Measurements from ENCODE around the gene PRM1.
"Not testable (repeated sequence)": the region's sequence is repeated elsewhere in the genome, so short reads cannot be mapped to it uniquely, and the experiment has no call there.

Gene PRM1

DNA sequence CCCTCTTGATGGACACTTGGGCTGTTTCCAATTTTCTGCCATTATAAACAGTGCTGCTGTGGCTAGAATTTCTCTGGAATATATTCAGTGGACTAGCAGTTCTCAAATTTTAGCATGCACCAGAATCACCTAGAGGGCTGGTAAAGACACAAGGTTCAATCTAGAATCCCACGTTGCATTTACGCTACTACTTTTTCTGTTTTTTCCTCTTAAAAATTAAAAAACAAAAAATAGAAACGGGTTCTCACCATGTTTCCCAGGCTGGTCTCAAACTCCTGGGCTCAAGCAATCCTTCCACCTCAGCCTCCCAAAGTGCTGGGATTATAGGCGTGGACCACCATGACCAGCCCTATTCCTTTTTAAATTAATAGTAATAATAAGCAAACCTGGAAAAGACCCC lies 14.5 kb upstream of the PRM1 start:
- FAIRE-seq (no peak), DNase-seq (ENCODE audit: insufficient read length, low spot score) (no peak)
- TF ChIP-seq, protein P1, sequence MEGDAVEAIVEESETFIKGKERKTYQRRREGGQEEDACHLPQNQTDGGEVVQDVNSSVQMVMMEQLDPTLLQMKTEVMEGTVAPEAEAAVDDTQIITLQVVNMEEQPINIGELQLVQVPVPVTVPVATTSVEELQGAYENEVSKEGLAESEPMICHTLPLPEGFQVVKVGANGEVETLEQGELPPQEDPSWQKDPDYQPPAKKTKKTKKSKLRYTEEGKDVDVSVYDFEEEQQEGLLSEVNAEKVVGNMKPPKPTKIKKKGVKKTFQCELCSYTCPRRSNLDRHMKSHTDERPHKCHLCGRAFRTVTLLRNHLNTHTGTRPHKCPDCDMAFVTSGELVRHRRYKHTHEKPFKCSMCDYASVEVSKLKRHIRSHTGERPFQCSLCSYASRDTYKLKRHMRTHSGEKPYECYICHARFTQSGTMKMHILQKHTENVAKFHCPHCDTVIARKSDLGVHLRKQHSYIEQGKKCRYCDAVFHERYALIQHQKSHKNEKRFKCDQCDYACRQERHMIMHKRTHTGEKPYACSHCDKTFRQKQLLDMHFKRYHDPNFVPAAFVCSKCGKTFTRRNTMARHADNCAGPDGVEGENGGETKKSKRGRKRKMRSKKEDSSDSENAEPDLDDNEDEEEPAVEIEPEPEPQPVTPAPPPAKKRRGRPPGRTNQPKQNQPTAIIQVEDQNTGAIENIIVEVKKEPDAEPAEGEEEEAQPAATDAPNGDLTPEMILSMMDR (IDR thresholded peaks at IDR 0.05; ENCODE audit: insufficient read depth, missing control alignments): no peak

DNA sequence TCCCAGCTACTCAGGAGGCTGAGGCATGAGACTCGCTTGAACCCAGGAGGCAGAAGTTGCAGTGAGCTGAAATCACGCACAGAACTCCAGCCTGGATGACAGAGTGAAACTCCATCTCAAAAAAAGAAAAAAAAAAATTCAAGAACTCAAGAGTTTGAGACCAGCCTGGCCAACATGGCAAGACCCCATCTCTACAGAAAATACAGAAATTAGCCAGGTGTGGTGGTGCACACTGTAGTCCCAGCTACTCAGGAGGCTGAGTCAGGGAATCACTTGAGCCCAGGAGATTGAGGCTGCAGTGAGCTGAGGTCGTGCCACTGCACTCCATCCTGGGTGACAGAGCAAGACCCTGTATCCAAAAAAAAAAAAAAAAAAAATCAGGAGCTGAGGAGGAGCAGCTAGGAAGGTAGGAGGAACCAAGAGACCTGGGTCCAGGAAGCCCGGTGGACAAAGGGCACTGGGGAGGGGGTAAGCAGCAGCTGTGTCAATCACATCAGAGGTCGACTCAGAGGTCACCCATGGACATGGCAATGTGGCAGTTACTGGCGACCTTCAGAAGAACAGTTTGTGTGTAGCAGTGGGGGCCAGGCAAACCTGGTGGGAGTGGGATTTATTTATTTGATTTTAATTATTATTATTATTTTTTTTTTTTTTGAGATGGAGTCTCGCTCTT lies 11.1 kb upstream of the PRM1 start:
- DNase-seq (ENCODE audit: insufficient read length, low spot score) (no peak), FAIRE-seq (no peak)
- TF ChIP-seq, protein P1 (IDR thresholded peaks at IDR 0.05; ENCODE audit: insufficient read depth, missing control alignments): no peak

DNA sequence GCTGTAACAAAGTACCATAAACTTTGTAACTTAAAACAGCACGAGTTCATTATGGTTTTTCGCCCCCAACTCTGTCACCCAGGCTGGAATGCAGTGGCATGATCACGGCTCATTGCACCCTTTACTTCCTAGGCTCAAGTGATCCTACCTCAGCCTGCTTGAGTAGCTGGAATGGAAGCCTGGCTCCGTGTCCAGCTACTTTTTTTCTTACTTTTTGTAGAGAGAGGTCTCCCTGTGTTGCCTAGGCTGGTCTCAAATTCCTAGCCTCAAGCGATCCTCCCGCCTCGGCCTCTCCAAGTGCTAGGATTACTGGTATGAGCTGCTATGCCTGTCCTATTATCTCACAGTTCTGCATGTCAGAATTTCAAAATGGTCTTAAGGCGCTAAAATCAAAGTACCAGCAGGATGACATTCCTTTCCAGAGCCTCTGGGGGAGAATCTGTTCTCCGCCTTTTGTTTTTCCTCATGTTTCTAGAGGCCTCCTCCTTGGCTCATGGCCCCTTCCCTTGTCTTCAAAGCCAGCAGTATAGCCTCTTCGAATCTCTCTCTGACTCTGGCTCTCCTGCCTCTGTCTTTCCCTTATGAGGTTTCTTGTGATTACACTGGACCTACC lies 10.1 kb upstream of the PRM1 start:
- TF ChIP-seq, protein P1 (IDR thresholded peaks at IDR 0.05; ENCODE audit: insufficient read depth, missing control alignments): no peak
- DNase-seq (ENCODE audit: insufficient read length, low spot score) (no peak), FAIRE-seq (no peak)

DNA sequence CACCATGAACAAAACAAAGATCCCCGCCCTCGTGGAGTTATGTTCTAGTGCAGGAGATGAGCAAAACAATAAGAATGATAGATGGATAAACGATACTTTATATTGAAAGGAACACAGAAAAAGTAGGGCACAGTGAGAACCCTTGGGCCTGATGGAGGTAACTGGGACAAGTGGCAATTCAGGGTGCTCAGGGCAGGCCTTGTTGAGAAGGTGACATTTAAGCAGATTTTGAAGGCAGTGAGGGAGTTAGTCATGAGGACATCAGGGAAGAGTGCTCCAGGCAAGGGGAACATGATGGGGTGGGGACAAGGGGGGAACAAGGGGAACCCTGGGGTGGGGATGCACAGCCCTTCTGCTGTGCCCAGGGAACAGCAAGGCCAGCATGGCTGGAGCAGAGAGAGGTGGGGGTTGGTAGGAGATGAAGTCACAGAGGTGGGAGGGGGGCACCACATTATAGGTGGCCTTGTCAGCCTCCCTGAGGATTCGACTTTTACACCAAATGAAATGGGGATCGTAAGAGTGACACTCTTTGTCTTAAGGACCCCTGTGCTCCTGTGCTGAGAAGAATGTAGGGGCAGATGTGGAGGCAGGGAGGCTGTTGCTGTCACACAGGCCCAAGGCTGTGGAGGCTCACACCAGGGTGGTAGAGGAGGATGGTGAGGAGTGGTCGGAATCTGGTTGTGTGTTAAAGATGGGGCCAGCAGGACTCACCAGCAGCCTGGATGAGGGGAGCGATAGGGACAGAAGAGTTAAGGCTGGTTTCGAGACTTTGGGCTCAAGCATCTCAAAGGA lies 9.2 kb upstream of the PRM1 start:
- TF ChIP-seq, protein P1 (IDR thresholded peaks at IDR 0.05; ENCODE audit: insufficient read depth, missing control alignments): no peak
- no peak for FAIRE-seq

DNA sequence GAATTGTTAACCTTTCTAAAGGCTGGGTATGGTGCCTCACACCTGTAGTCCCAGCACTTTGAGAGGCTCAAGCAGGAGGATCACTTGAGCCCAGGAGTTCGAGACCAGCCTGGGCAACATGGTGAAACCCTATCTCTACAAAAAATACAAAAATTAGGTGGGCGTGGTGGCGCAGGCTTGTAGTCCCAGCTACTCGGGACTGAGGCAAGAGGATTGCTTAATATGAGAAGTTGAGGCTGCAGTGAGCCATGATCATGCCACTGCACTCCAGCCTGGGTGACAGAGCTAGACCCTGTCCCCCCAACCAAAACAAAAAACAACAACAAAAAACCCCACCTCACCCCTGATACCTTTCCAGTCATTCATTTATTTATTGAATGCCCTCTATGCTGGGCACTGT lies 8.6 kb upstream of the PRM1 start:
- DNase-seq (ENCODE audit: insufficient read length, low spot score); FAIRE-seq: not testable (repeated sequence)

More for the DNA sequence above, 9.2 kb upstream of the PRM1 start:
- no peak for DNase-seq (ENCODE audit: insufficient read length, low spot score)

DNA sequence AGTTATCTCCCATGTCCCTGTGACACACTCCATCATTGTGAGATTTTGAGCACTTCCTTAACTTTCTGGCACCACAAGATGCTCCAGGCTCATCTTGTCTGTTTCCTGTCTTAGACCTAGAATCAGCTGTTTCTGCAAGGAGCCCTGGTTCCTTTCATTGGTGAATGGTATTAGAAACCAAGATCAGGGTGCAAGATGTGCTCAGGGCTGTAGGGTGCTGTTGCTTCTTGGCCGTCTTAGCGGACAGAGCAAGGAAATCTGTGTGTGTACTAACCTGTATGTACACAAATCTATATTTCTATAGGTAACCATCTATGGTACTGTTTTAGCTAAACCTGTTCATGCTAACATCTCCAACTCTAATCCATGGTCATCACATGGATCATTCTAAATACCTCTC lies 8.1 kb upstream of the PRM1 start:
- FAIRE-seq (no peak), DNase-seq (ENCODE audit: insufficient read length, low spot score) (no peak)
- TF ChIP-seq, protein P1 (IDR thresholded peaks at IDR 0.05; ENCODE audit: insufficient read depth, missing control alignments): no peak

DNA sequence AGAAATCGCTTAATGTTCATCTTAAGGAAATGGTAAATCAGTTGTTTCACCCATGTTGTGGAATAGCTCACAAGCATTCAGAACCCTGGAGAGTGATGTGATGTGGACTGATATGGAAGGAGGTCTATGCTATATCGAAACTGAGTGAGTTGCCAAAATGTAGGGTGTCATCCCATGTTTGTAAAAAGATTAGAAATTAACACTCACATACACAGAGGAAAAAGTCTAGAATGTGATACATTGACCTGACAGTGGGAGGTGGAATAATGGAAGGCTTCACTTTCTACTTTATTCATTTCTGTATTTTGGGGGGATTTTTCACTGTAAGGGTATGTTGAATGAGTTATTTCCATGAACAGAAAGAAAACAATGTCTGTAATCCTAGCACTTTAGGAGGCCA lies 4.7 kb upstream of the PRM1 start:
- TF ChIP-seq, protein P1 (IDR thresholded peaks at IDR 0.05; ENCODE audit: insufficient read depth, missing control alignments): no peak
- no peak for FAIRE-seq
- DNase-seq (ENCODE audit: insufficient read length, low spot score): no peak

Data from D721Med (cell line).